Urothelium cell line (cell line): ENCODE results near the gene PHKA2.
A peak's percentile ranks its signal among the peaks of the same experiment; 100 is the strongest.
"Not testable (repeated sequence)": the region's sequence is repeated elsewhere in the genome, so short reads cannot be mapped to it uniquely, and the experiment has no call there.

Source experiments
- DNase-seq: peaks from one replicate; pipeline ENCODE4 v3.0.0; 2011; ENCODE audit warnings: low spot score, mixed read lengths
- FAIRE-seq: peaks from 2 replicates; lab custom pipeline; 2011; peaks lifted over from hg19 to GRCh38; lab: Jason Lieb, UNC

The PHKA2 gene

DNA sequence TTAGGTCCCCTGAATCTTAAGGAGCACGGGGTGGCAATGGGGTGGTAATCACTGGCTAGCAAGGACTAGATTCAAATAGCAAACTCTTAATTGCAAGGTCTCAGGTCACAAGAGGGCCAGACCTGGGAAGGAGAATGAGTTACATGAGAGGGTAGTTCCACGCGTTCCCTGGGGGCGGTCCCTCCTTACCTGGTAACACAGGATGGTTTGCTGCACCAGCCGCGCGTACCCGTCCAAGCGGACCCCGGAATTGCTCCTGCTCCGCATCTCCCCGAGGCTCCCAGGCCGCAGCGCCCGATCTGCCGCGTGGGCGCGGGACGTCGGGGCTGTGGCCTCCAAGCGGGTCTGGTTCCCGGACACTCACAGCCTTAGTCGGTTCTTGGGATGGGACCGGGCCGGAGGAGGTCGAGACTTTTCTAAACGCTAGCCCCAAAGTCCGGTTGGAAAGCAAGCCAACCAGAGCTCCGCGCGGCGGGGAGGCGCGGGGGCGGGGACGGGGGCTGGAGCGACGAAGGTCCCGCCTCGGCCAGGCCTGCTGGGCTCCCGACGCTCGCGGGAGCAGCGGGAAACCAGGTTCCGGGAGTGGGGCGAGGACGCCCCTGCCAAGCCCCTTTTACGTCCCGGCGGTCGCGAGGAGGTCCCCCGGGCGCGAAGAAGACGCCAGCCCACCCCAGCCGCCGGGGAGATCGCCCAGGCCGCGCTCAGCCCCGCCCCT lies at the start of gene PHKA2:
PHKA2 (minus strand) TSS at position 449 of the 715 bp plus-strand sequence; CDS start at position 267, 182 bp downstream.
- no peak for FAIRE-seq
- peak; percentile 3 for DNase-seq

GRCh38 chrX:19030805-19031204 lies 46.9 kb upstream of the PHKA2 start:
- DNase-seq (no peak), FAIRE-seq (no peak)

- FAIRE-seq (no peak), DNase-seq (no peak)
Measured at GRCh38 chrX:19028560-19028959, 44.6 kb upstream of the PHKA2 start.

GRCh38 chrX:19024366-19024765 lies 40.5 kb upstream of the PHKA2 start:
- no peak for DNase-seq
- FAIRE-seq, result no peak

DNA sequence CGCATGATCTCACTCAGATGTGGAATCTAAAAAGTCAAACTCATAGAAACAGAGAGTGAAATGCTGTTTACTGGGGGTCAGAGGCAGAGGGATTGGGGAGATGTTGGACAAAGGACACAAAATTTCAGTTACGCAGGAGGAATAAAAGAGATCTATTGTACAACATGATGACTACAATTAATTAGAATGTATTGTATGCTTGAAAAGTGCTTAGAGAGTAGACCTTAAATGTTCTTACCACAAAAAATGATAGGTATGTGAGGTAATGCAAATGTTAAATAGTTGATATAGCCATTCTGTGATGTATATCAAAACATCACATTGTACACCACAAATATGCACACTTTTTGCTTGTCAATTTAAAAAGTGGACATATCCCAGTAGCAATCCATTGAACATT lies 36.1 kb upstream of the PHKA2 start:
- FAIRE-seq (no peak), DNase-seq (no peak)

DNA sequence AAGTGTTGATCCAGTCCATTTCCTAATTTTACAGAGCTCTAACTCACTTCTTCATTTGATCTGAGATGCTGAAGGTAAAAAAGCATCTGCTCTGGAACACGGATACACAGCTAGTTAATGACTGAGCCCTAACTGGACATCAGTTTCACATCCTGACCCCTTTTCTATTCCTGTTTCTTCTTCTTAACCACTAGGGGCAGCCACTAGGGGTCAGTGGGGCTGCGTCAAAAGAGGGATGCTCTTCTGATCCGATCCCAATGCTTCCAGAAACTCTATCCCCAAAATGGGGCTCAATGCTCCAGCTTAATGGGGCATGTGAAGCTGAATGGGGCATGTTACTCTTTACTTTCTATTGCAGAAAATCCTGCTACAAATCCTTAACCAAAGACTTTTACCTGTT lies 33.4 kb upstream of the PHKA2 start:
- DNase-seq (peak; percentile 9), FAIRE-seq (no peak)

DNA sequence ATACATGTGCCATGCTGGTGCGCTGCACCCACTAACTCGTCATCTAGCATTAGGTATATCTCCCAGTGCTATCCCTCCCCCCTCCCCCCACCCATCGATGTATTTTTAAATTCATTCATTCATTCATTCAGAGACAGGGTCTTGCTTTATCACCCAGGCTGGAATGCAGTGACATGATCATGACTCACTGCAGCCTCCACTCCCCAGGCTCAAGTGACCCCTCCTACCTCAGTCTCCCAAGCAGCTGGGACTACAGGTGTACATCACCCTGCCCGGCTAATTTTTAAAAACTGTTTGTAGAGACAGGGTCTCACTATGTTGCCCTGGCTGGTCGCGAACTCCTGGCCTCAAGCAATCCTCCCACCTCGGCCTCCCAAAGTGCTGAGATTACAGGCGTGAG lies 32.7 kb upstream of the PHKA2 start:
- not testable (repeated sequence) for FAIRE-seq, DNase-seq

DNA sequence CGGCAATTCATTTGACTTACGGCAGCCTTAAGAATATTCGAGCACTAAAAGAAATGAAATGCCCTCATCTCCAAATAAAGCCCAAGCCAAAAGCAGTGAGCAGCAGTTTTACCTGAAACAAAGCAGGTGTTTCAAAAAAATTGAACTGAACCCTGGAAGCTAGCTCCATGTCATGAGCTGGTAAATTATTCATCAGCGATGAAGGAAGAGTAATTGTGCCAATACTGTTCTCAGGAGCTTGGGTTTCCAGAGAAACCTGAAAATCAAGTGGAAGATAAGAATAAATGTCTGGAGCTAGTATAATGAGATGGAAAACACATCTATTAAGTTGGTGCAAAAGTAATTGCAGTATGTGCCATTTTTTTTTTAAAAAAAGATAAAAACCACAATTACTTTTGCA lies 24.0 kb upstream of the PHKA2 start:
- DNase-seq (no peak), FAIRE-seq (no peak)

GRCh38 chrX:19007011-19007410 lies 23.1 kb upstream of the PHKA2 start:
- no peak for FAIRE-seq
- DNase-seq, result no peak

- no peak for FAIRE-seq
- DNase-seq, result no peak
Measured at GRCh38 chrX:19005909-19006308, 22.0 kb upstream of the PHKA2 start.

DNA sequence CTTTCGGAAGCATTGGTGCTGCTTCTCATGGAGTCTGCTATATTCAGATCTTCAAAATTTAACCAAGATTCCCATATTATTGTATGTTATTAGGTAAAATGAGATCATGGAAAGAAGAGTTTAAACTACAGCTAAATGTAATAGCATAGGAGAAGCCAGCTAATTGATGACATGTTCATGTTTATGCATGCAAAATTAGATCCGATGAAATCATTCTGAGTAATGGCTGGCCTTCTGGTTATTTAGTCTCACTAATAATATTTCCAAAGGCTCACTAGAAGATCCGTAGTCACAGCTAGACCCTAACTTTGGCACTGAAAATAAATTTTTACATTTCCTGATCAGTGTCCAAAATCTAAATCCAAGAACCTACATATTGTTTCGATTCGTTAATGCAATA lies 19.8 kb upstream of the PHKA2 start:
- FAIRE-seq (no peak), DNase-seq (no peak)

DNA sequence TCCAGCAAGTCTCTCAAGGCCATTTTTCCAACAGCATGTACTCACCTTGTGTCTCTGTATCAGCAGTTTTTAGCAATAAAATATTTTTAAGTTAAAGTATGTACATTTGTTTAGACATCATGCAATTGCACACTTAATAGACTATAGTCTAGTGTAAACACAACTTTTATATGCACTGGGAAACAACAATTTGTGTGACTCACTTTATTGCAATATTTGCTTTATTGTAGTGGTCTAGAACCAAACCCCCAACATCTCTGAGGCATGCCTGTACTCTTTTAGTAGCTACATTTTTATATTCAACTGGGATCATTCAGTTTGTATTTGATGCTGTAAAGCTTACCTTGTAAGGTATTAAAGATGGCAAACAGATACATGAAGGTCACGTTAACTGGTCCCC lies 14.7 kb upstream of the PHKA2 start:
- DNase-seq (no peak), FAIRE-seq (no peak)

DNA sequence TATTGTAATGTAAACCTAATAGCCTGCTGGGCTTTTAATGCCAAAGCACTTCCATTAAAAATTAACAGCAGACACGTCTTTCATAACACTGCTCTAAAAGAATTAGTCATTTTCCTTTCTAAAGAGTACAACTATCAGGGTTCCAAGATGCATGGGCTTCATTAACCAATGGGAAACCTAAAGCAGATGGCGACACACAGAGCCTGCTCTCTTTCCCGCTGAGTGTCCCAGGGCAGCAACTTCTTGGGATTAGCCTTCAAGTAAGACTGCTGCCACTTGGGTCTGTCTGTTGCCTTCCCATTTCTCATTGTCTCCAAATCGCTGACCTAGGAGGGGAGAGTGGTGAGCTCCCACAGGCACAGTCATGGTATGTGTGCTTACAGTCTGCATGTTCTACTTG lies 14.0 kb upstream of the PHKA2 start:
- no peak for FAIRE-seq

GRCh38 chrX:18996536-18996935 lies 12.6 kb upstream of the PHKA2 start:
- no peak for FAIRE-seq
- DNase-seq, result no peak

More for the DNA sequence above, 14.0 kb upstream of the PHKA2 start:
- DNase-seq, result no peak

DNA sequence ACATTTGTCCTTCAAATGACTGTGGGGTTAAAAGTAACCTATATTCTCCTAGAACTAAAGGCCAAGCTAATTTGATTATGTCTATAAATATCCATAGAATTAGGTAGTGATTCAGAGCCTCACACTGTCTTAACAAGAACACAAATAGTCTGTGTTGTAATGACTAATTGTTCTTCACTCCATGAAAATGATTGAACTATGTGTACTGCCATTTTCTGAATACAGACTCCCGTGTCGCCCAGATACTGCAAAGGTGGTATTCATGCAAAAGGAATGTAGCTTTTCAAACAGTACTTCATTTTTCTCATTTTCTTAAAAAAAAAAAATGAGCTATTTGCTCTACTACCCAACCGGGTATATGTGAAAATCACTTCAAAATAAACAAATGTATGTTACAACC lies 11.3 kb upstream of the PHKA2 start:
- DNase-seq (peak; percentile 4), FAIRE-seq (no peak)

DNA sequence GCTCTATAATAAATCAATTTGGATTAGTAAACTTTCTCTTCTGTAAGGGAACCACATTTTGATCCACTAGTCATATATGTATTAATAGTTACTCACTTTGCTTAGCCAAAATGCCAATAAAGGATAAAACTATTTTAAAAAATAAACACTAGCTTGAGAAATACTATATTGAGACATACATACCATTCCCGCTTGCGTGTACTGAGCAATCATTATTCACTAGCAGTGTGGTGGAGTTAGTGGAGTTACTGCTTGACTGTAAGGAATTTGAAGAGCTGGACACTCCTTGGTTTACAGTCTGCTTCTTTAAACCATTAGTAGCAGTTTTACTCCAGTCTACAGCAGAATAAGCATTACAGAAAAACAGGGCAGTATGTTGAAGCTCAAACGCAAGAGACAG lies 10.8 kb upstream of the PHKA2 start:
- DNase-seq, result no peak
- no peak for FAIRE-seq

- no peak for FAIRE-seq
- DNase-seq, result no peak
Measured at GRCh38 chrX:18992829-18993228, 8.9 kb upstream of the PHKA2 start.

GRCh38 chrX:18985186-18985435 lies 1.2 kb upstream of the PHKA2 start:
- FAIRE-seq, result no peak
- DNase-seq, result no peak

GRCh38 chrX:18984381-18985185 lies 669 bp upstream of the PHKA2 start:
- FAIRE-seq, result no peak
- DNase-seq, result peak; percentile 77

GRCh38 chrX:18981124-18981807 lies 2.6 kb downstream of the PHKA2 start:
- no peak for FAIRE-seq
- no peak for DNase-seq

DNA sequence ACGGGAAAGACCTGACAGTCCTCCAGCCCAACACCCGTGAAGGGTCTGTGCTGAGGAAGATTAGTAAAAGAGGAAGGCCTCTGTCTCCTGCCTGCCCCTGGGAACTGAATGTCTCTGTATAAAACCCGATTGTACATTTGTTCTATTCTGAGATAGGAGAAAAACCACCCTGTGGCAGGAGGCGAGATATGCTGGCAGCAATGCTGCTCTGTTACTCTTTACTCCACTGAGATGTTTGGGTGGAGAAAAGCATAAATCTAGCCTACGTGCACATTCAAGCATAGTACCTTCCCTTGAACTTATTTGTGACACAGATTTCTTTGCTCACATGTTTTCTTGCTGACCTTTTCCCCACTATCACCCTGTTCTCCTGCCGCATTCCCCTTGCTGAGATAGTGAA lies 3.7 kb downstream of the PHKA2 start:
- FAIRE-seq, DNase-seq: not testable (repeated sequence)

DNA sequence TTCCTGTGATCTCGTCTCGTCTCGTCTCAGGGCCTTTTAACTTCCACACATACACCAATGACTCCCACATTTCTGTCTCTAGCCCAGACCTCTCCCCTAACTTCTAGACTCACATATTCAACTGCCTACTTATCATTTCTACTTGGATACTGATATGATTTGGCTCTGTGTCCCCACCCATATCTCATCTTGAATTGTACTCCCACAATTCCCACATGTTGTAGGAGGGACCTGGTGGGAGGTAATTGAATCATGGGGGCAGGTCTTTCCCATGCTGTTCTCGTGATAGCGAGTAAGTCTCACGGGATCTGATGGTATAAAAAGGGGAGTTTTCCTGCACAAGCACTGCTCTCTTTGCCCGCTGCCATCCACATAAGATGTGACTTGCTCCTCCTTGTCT lies 8.9 kb downstream of the PHKA2 start:
- DNase-seq (no peak), FAIRE-seq (no peak)
